ENCODE measurements around the gene SRP14.

The SRP14 gene

GRCh38 chr15:40034186-40034946, 4.6 kb downstream of the SRP14 start:
- no peak overlapping the region for H2BK12ac ChIP-seq (ENCODE audit: low read length)
- H3K27me3 ChIP-seq (ENCODE audit: control insufficient read depth in 3 of 3, insufficient read depth in 3 of 3, low read depth in 1 of 3, low read length in 3 of 3): no peaks in the 10 kb centered on the region
- no peak overlapping the region for H3K4me3 ChIP-seq (ENCODE audit: low read length in 2 of 2)
- H3K4me1 ChIP-seq (ENCODE audit: control insufficient read depth in 2 of 2, insufficient read depth in 1 of 2, low read depth in 1 of 2, low read length in 2 of 2): peaks cover 2 to 6% of the 10 kb centered on the region in 2 donors
- no peak overlapping the region for H2BK15ac ChIP-seq (ENCODE audit: low read length)
- no peaks in the 10 kb centered on the region for H3K9me3 ChIP-seq (replicated peaks in 1 of 2; ENCODE audit: control insufficient read depth in 2 of 2, insufficient read depth in 1 of 2, low read depth in 1 of 2, low read length in 2 of 2)
- H3K4ac ChIP-seq (ENCODE audit: low read length): no peak overlapping the region
- no peak overlapping the region for H3K14ac ChIP-seq (ENCODE audit: low read length)
- H2BK5ac ChIP-seq (ENCODE audit: low read length): no peak overlapping the region
- no peak overlapping the region for H2AK5ac ChIP-seq (ENCODE audit: low read depth, low read length)
- no peak overlapping the region for H2AFZ ChIP-seq (ENCODE audit: low read length)
- H3K23ac ChIP-seq (ENCODE audit: low read depth, low read length, poor library complexity): no peak overlapping the region
- WGBS, 2 donors (ENCODE audit: extremely low coverage in 2 of 2, insufficient read length in 2 of 2, insufficient replicate concordance in 1 of 2): no CpG with 5 or more reads among the region's 3 CpGs
- DNase-seq (ENCODE audit: low spot score): no peak
- no peak overlapping the region for H2BK120ac ChIP-seq (ENCODE audit: low read depth, low read length)
- H3K9ac ChIP-seq (ENCODE audit: low read depth, low read length, poor library complexity): no peak overlapping the region
- peaks cover 20 to 88% of the 10 kb centered on the region in 2 donors for H3K36me3 ChIP-seq (replicated peaks in 1 of 2; ENCODE audit: control insufficient read depth in 2 of 2, insufficient read depth in 2 of 2, low read length in 2 of 2)
- no peak overlapping the region for H3K18ac ChIP-seq (ENCODE audit: low read length)
- H4K91ac ChIP-seq (ENCODE audit: low read depth, low read length, poor library complexity): no peak overlapping the region
- no peaks in the 10 kb centered on the region for H3K79me1 ChIP-seq (ENCODE audit: low read depth, low read length)
- no peak overlapping the region for H3K4me2 ChIP-seq (ENCODE audit: insufficient read depth, low read length, poor library complexity, severe bottlenecking)
- H3K27ac ChIP-seq (replicated peaks; ENCODE audit: low read length): no peak overlapping the region
- H4K8ac ChIP-seq (ENCODE audit: low read depth, low read length): no peak overlapping the region

GRCh38 chr15:40032125-40032839, 6.7 kb downstream of the SRP14 start:
- H4K91ac ChIP-seq (ENCODE audit: low read depth, low read length, poor library complexity): no peak overlapping the region
- H3K9ac ChIP-seq (ENCODE audit: low read depth, low read length, poor library complexity): no peak overlapping the region
- no peaks in the 10 kb centered on the region for H3K79me1 ChIP-seq (ENCODE audit: low read depth, low read length)
- no peak overlapping the region for H3K4me2 ChIP-seq (ENCODE audit: insufficient read depth, low read length, poor library complexity, severe bottlenecking)
- H2BK12ac ChIP-seq (ENCODE audit: low read length): no peak overlapping the region
- WGBS, 2 donors (ENCODE audit: extremely low coverage in 2 of 2, insufficient read length in 2 of 2, insufficient replicate concordance in 1 of 2): no CpG with 5 or more reads among the region's 6 CpGs
- peaks cover 24 to 96% of the 10 kb centered on the region in 2 donors for H3K36me3 ChIP-seq (replicated peaks in 1 of 2; ENCODE audit: control insufficient read depth in 2 of 2, insufficient read depth in 2 of 2, low read length in 2 of 2)
- H2BK120ac ChIP-seq (ENCODE audit: low read depth, low read length): no peak overlapping the region
- H3K27ac ChIP-seq (replicated peaks; ENCODE audit: low read length): no peak overlapping the region
- no peaks in the 10 kb centered on the region for H3K27me3 ChIP-seq (ENCODE audit: control insufficient read depth in 3 of 3, insufficient read depth in 3 of 3, low read depth in 1 of 3, low read length in 3 of 3)
- H2BK15ac ChIP-seq (ENCODE audit: low read length): no peak overlapping the region
- H2AK5ac ChIP-seq (ENCODE audit: low read depth, low read length): no peak overlapping the region
- peaks cover 0 to 8% of the 10 kb centered on the region in 2 donors for H3K4me1 ChIP-seq (ENCODE audit: control insufficient read depth in 2 of 2, insufficient read depth in 1 of 2, low read depth in 1 of 2, low read length in 2 of 2)
- H3K14ac ChIP-seq (ENCODE audit: low read length): no peak overlapping the region
- H3K9me3 ChIP-seq (replicated peaks in 1 of 2; ENCODE audit: control insufficient read depth in 2 of 2, insufficient read depth in 1 of 2, low read depth in 1 of 2, low read length in 2 of 2): no peaks in the 10 kb centered on the region
- H3K18ac ChIP-seq (ENCODE audit: low read length): no peak overlapping the region
- no peak overlapping the region for H3K23ac ChIP-seq (ENCODE audit: low read depth, low read length, poor library complexity)
- H3K4me3 ChIP-seq (ENCODE audit: low read length in 2 of 2): no peak overlapping the region
- H3K4ac ChIP-seq (ENCODE audit: low read length): no peak overlapping the region
- H2BK5ac ChIP-seq (ENCODE audit: low read length): no peak overlapping the region
- no peak overlapping the region for H4K8ac ChIP-seq (ENCODE audit: low read depth, low read length)
- no peak for DNase-seq (ENCODE audit: low spot score)
- no peak overlapping the region for H2AFZ ChIP-seq (ENCODE audit: low read length)

- H3K4me1 ChIP-seq (ENCODE audit: control insufficient read depth in 2 of 2, insufficient read depth in 1 of 2, low read depth in 1 of 2, low read length in 2 of 2): peaks cover 0 to 8% of the 10 kb centered on the region in 2 donors
- no peaks in the 10 kb centered on the region for H3K9me3 ChIP-seq (replicated peaks in 1 of 2; ENCODE audit: control insufficient read depth in 2 of 2, insufficient read depth in 1 of 2, low read depth in 1 of 2, low read length in 2 of 2)
- no peak overlapping the region for H3K9ac ChIP-seq (ENCODE audit: low read depth, low read length, poor library complexity)
- no peak overlapping the region for H2BK120ac ChIP-seq (ENCODE audit: low read depth, low read length)
- no peak overlapping the region for H3K27ac ChIP-seq (replicated peaks; ENCODE audit: low read length)
- no peak overlapping the region for H3K4me3 ChIP-seq (ENCODE audit: low read length in 2 of 2)
- H2BK15ac ChIP-seq (ENCODE audit: low read length): no peak overlapping the region
- H3K36me3 ChIP-seq (replicated peaks in 1 of 2; ENCODE audit: control insufficient read depth in 2 of 2, insufficient read depth in 2 of 2, low read length in 2 of 2): peaks cover 22 to 96% of the 10 kb centered on the region in 2 donors
- DNase-seq (ENCODE audit: low spot score): no peak
- no peak overlapping the region for H3K4ac ChIP-seq (ENCODE audit: low read length)
- WGBS, 2 donors (ENCODE audit: extremely low coverage in 2 of 2, insufficient read length in 2 of 2, insufficient replicate concordance in 1 of 2): no CpG with 5 or more reads among the region's 3 CpGs
- H3K18ac ChIP-seq (ENCODE audit: low read length): no peak overlapping the region
- no peak overlapping the region for H4K91ac ChIP-seq (ENCODE audit: low read depth, low read length, poor library complexity)
- no peak overlapping the region for H2BK5ac ChIP-seq (ENCODE audit: low read length)
- no peak overlapping the region for H3K23ac ChIP-seq (ENCODE audit: low read depth, low read length, poor library complexity)
- H2BK12ac ChIP-seq (ENCODE audit: low read length): no peak overlapping the region
- no peak overlapping the region for H3K14ac ChIP-seq (ENCODE audit: low read length)
- H2AK5ac ChIP-seq (ENCODE audit: low read depth, low read length): no peak overlapping the region
- no peak overlapping the region for H2AFZ ChIP-seq (ENCODE audit: low read length)
- no peaks in the 10 kb centered on the region for H3K27me3 ChIP-seq (ENCODE audit: control insufficient read depth in 3 of 3, insufficient read depth in 3 of 3, low read depth in 1 of 3, low read length in 3 of 3)
- H3K4me2 ChIP-seq (ENCODE audit: insufficient read depth, low read length, poor library complexity, severe bottlenecking): no peak overlapping the region
- H3K79me1 ChIP-seq (ENCODE audit: low read depth, low read length): no peaks in the 10 kb centered on the region
- H4K8ac ChIP-seq (ENCODE audit: low read depth, low read length): no peak overlapping the region
Observed at GRCh38 chr15:40031300-40031699, 7.7 kb downstream of the SRP14 start.
